K562 (cell line): ENCODE measurements around the gene URM1.

ENCODE experiments used
- MECOM ChIP-seq: fragments of 250-450 bp; sonication (Bioruptor Pico); IDR thresholded peaks from 2 replicates; pipeline ENCODE4 v1.8.0; 2022; ENCODE audit warnings: inconsistent platforms
- NFE2 ChIP-seq: IDR thresholded peaks from 2 replicates; pipeline ENCODE4 v1.6.1; 2014; ENCODE audit warnings: antibody characterized with exemption, low read depth
- RFX1 ChIP-seq: fragments of 450-650 bp; IDR thresholded peaks from 2 replicates; pipeline ENCODE4 v1.6.1; 2016; ENCODE audit warnings: mild to moderate bottlenecking, moderate library complexity
- SNIP1 ChIP-seq: fragments of 450-650 bp; IDR thresholded peaks from 2 replicates; pipeline ENCODE4 v1.7.1; 2017; ENCODE audit warnings: low read depth, mild to moderate bottlenecking
- SRSF3 ChIP-seq: fragments of 200-400 bp; formaldehyde crosslinking; IDR thresholded peaks from 2 replicates; pipeline ENCODE4 v1.6.1; 2016; ENCODE audit warnings: mild to moderate bottlenecking, low read length, moderate library complexity; ENCODE audit not compliant: insufficient read depth
- TF ChIP-seq, protein P1 (sequence below), 2 experiments: fragments of 450-650 bp; formaldehyde crosslinking in 1 of 2; IDR thresholded peaks; 2 replicates each; pipeline versions ENCODE4 v1.4.0 to v1.6.1; 2014 to 2020; ENCODE audit warnings: mild to moderate bottlenecking in 2 of 2, borderline replicate concordance in 1 of 2, low read depth in 1 of 2

DNA sequence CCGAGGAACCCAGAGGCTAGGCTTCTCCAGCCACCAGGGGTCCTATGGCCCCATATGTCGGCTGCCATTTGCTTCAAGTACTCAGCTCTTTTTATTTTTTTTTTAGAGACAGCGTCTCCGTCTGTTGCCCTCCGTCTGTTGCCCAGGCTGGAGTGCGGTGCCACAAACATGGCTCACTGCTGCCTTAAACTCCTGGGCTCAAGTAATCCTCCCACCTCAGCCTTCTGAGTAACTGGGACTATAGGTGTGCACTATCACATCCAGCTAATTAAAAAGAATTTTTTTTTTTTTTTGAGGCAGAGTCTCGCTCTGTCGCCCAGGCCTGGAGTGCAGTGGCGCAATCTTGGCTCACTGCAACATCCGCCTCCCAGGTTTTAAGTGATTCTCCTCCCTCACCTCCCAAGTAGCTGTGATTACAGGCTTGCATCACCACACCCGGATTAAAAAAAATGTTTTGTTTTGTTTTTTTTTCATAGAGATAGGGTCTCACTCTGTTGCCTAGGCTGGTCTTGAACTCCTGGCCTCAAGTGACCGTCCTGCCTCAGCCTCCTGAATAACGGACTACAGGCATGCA is 58.4 kb downstream of the URM1 start:
- no peak for TF ChIP-seq NFE2
- TF ChIP-seq RFX1 = no peak
- no peak for TF ChIP-seq SNIP1
- TF ChIP-seq SRSF3 = no peak
- TF ChIP-seq MECOM (CRISPR knock-in tag) = no peak
- TF ChIP-seq, protein P1, sequence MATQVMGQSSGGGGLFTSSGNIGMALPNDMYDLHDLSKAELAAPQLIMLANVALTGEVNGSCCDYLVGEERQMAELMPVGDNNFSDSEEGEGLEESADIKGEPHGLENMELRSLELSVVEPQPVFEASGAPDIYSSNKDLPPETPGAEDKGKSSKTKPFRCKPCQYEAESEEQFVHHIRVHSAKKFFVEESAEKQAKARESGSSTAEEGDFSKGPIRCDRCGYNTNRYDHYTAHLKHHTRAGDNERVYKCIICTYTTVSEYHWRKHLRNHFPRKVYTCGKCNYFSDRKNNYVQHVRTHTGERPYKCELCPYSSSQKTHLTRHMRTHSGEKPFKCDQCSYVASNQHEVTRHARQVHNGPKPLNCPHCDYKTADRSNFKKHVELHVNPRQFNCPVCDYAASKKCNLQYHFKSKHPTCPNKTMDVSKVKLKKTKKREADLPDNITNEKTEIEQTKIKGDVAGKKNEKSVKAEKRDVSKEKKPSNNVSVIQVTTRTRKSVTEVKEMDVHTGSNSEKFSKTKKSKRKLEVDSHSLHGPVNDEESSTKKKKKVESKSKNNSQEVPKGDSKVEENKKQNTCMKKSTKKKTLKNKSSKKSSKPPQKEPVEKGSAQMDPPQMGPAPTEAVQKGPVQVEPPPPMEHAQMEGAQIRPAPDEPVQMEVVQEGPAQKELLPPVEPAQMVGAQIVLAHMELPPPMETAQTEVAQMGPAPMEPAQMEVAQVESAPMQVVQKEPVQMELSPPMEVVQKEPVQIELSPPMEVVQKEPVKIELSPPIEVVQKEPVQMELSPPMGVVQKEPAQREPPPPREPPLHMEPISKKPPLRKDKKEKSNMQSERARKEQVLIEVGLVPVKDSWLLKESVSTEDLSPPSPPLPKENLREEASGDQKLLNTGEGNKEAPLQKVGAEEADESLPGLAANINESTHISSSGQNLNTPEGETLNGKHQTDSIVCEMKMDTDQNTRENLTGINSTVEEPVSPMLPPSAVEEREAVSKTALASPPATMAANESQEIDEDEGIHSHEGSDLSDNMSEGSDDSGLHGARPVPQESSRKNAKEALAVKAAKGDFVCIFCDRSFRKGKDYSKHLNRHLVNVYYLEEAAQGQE (IDR thresholded peaks at IDR 0.05; ENCODE audit: borderline replicate concordance) = no peak
- TF ChIP-seq, protein P1 (CRISPR knock-in tag; IDR thresholded peaks at IDR 0.05; ENCODE audit: low read depth) = no peak
